ENCODE measurements around the gene HRH3. TPM values are rescaled to one million over a fixed set of nuclear protein-coding genes. Genes with fewer than 3 reads are reported as not detected.

Gene HRH3
- total RNA-seq, 2 experiments from 2014 or later: not detected

DNA sequence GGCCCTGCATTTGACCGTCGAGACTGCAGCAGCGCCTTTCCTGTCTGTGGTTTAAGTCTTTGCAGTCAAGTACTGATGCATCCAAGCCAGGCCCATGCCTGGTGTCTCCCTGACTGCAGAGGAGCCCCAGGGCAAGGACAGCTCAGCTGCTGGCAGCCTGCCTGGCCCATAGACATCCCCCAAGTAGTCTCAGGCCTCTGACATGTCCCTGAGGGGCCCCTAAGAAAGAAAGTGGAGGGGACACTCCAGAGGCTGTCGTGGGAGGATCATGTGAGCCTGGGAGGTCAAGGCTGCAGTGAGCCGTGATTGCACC lies 18.0 kb downstream of the HRH3 start:
- no peaks in the 10 kb centered on the region for H3K9me3 Mint-ChIP-seq
- no peak for DNase-seq
- no peaks in the 10 kb centered on the region for H3K27me3 Mint-ChIP-seq
- H3K27ac Mint-ChIP-seq: no peak overlapping the region
- CTCF ChIA-PET: no interaction called here
- peaks cover 36% of the 10 kb centered on the region for H3K36me3 Mint-ChIP-seq (ENCODE audit: low read depth)
- no peak overlapping the region for H3K4me3 Mint-ChIP-seq
- no peaks in the 10 kb centered on the region for H3K4me1 Mint-ChIP-seq
- POLR2A ChIA-PET: no interaction called here

DNA sequence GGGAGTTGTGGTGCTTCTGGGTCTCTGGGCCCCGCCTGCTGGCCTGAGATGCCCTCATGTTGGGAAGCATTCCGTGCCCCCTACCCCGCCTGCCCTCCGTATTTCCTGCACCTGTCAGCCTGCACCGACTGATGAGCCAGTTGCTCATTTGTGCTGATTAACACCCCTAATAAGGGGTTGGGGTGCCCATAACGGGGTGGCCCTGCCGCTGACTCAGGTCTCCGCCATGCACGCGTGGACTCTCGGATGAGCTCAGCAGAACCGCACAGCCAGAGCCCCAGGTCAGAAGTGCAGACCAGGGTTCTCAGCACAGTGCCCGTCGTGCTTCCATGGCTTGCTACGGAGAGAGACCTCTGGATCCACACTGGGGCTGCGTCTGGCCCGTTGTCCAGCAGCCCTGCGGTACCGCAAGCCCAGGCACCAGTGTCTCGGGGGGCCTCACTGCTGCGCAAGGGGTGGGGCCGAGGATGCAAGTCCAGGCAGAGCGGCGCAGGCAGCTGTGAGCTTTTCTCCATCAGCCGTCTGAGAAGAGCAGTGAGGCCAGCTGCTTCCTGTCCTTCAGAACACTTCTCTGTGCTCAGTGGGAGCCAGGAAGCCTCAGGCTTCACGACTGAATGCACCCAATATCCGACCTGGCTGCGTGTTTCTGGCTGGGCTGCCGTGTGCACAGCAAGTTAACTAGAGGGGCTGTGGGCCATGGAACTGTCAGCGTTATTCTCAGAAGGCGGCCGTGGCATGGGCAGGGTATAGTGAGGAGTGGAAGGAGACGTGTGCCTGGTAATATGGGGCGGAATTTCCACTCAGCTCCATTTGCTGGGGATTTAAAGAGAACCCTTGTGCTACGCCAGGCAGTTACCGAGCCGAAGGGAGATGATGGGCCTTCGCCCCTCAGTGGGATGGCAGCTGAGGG lies 18.6 kb downstream of the HRH3 start:
- ChIA-PET CTCF (no interaction called here), POLR2A (no interaction called here)
- no peaks in the 10 kb centered on the region for H3K9me3 Mint-ChIP-seq
- no peaks in the 10 kb centered on the region for H3K27me3 Mint-ChIP-seq
- H3K4me3 Mint-ChIP-seq: no peak overlapping the region
- peaks cover 36% of the 10 kb centered on the region for H3K36me3 Mint-ChIP-seq (ENCODE audit: low read depth)
- no peak for DNase-seq
- no peak overlapping the region for H3K27ac Mint-ChIP-seq
- H3K4me1 Mint-ChIP-seq: no peaks in the 10 kb centered on the region

DNA sequence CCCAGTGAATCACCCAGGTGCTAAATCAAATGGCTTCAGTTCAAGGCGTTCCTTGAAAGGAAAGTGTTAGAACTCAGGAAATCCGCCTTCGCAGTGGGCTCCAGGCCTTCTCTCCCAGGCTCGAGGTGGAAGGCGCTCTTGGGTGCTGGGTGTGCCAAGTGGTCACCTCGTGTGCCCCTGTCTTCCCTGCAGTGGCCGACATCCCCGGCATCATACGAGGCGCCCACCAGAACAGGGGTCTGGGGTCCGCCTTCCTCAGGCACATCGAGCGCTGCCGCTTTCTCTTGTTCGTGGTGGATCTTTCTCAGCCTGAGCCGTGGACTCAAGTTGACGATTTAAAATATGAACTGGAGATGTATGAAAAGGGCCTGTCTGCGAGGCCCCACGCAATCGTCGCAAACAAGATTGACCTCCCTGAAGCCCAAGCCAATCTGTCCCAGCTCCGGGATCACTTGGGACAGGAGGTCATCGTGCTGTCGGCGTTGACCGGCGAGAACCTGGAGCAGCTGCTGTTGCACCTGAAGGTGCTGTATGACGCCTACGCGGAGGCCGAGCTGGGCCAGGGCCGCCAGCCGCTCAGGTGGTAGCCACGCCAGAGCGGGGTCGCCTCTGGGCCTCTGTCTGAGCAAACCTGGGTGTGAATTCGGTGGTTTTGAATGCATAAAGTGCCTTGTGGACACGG lies 19.4 kb downstream of the HRH3 start:
- H3K4me3 Mint-ChIP-seq: no peak overlapping the region
- POLR2A ChIA-PET: no interaction called here

DNA sequence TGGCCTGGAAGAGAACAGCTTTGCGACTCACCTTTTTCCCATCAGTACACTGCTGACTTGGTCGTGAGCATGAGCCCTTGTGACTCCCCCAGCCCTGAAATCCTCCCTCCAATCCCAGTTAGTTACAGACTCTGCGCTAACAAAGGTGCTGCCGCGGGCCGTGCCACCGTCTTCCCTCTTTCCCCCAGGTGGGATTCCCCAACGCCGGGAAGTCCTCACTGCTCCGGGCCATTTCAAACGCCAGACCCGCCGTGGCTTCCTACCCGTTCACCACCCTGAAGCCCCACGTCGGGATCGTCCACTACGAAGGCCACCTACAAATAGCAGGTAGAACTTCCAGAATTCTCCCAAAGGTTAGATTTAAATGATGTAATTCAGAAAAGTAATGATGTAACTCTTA lies 21.1 kb downstream of the HRH3 start:
- no peak for DNase-seq
- no peak overlapping the region for H3K27ac Mint-ChIP-seq
- H3K4me3 Mint-ChIP-seq: no peak overlapping the region
- POLR2A ChIA-PET: no interaction called here
- no peaks in the 10 kb centered on the region for H3K27me3 Mint-ChIP-seq
- H3K36me3 Mint-ChIP-seq (ENCODE audit: low read depth): peaks cover 41% of the 10 kb centered on the region
- H3K4me1 Mint-ChIP-seq: no peaks in the 10 kb centered on the region
- H3K9me3 Mint-ChIP-seq: no peaks in the 10 kb centered on the region
- CTCF ChIA-PET: no interaction called here

More for the DNA sequence above, 19.4 kb downstream of the HRH3 start:
- Mint-ChIP-seq H3K27me3 (no peaks in the 10 kb centered on the region), H3K36me3 (ENCODE audit: low read depth) (peaks cover 38% of the 10 kb centered on the region), H3K4me1 (no peaks in the 10 kb centered on the region), H3K27ac (no peak overlapping the region), H3K9me3 (no peaks in the 10 kb centered on the region)
- CTCF ChIA-PET: no interaction called here
- DNase-seq: no peak

DNA sequence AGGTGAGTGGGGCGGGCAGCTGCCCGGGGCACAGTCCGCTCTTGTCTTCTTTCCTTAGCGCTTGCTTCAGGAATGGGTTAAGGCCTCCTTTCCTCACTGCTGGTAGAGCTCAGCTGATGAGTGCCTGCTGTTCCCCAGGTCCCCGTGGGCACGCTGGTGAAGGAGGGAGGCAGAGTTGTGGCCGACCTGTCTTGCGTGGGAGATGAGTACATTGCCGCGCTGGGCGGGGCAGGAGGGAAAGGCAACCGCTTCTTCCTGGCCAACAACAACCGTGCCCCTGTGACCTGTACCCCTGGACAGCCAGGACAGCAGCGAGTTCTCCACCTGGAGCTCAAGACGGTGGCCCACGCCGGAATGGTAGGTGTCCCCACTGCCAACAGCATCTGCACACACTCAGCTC lies 21.6 kb downstream of the HRH3 start:
- DNase-seq: no peak
- no peaks in the 10 kb centered on the region for H3K27me3 Mint-ChIP-seq
- no peaks in the 10 kb centered on the region for H3K4me1 Mint-ChIP-seq
- H3K36me3 Mint-ChIP-seq (ENCODE audit: low read depth): peaks cover 41% of the 10 kb centered on the region
- ChIA-PET CTCF (no interaction called here), POLR2A (no interaction called here)
- H3K27ac Mint-ChIP-seq: no peak overlapping the region
- H3K4me3 Mint-ChIP-seq: no peak overlapping the region
- H3K9me3 Mint-ChIP-seq: no peaks in the 10 kb centered on the region

DNA sequence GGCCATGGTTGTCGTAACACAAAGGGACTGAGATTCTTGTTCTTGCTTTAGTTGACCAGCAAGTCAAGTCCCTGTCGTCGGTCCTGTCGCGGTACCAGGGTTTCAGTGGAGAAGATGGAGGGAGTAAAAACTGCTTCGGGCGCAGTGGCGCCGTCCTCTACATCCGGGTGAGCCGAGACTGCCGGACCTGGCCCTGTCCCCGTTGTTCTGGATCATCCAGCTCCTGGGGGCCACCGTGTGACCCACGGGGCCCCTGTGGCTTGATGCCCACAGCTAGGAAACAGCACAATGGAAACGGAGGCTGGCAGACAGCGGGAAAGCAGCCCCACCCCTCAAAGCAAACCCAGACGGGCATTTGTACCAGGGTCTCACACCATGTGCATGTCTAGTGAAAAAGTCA lies 22.3 kb downstream of the HRH3 start:
- no peak overlapping the region for H3K4me3 Mint-ChIP-seq
- H3K4me1 Mint-ChIP-seq: no peaks in the 10 kb centered on the region
- no peak overlapping the region for H3K27ac Mint-ChIP-seq
- H3K36me3 Mint-ChIP-seq (ENCODE audit: low read depth): peaks cover 37% of the 10 kb centered on the region
- no peak for DNase-seq
- POLR2A ChIA-PET: no interaction called here
- no peaks in the 10 kb centered on the region for H3K27me3 Mint-ChIP-seq
- CTCF ChIA-PET: no interaction called here
- no peaks in the 10 kb centered on the region for H3K9me3 Mint-ChIP-seq

DNA sequence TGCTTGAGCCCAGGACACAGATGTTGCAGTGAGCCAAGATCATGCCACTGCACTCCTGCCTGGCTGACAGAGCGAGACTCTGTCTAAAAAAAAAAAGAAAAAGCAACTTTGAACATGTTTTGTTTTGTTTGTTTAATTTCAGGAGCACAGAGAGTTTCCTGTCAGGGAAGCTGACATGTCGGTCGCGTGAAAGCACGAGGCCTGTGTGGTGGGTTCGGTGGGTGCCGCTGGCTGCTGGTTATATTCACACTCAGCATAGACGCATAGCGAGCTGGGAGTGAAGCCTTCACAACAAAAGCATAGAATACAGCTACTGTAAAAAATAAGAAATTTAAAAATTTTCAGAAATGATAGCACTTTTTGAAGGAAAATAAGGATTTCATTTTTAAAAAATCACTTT lies 22.8 kb downstream of the HRH3 start:
- CTCF ChIA-PET: no interaction called here

DNA sequence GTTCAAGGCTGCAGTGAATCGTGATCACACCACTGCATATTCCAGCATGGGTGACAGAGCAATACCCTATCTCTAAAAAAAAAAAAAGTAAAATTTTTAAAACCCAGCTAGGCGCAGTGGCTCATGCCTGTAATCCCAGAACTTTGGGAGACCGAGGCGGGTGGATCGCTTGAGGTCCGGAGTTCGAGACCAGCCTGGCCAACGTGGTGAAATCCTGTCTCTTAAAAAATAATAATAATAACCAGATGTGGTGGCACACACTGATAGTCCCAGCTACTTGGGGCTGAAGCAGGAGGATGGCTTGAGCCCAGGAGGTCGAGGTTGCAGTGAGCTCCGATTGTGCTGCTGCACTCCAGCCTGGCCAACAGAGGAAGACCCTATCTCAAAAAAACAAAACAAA lies 23.8 kb downstream of the HRH3 start:
- Mint-ChIP-seq H3K36me3 (ENCODE audit: low read depth) (peaks cover 33% of the 10 kb centered on the region), H3K9me3 (no peaks in the 10 kb centered on the region), H3K4me1 (no peaks in the 10 kb centered on the region), H3K4me3 (no peak overlapping the region), H3K27ac (no peak overlapping the region), H3K27me3 (no peaks in the 10 kb centered on the region)
- CTCF ChIA-PET: interaction anchor here (1.1 kb wide), 1 partner anchor 10 kb away, joined by 3 read pairs; no protein-coding TSS in a partner anchor
- POLR2A ChIA-PET: no interaction called here
- DNase-seq: no peak

More for the DNA sequence above, 22.8 kb downstream of the HRH3 start:
- POLR2A ChIA-PET: no interaction called here
- Mint-ChIP-seq H3K4me3 (no peak overlapping the region), H3K4me1 (no peaks in the 10 kb centered on the region), H3K9me3 (no peaks in the 10 kb centered on the region), H3K27ac (no peak overlapping the region), H3K27me3 (no peaks in the 10 kb centered on the region), H3K36me3 (ENCODE audit: low read depth) (peaks cover 37% of the 10 kb centered on the region)
- no peak for DNase-seq

DNA sequence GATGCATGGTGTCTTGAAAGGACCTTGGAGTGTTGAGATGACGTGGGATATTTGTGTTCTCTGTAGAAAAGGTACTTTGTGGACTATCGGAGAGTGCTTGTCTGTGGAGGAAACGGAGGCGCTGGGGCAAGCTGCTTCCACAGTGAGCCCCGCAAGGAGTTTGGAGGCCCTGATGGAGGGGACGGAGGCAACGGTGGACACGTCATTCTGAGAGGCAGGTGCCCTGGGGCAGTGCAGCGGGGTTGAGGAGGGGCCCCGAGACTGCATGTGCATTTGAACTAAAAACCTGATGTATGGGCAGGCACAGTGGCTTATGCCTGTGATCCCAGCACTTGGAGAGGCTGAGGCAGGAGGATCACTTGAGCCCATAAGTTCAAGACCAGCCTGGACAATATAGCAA lies 24.3 kb downstream of the HRH3 start:
- H3K36me3 Mint-ChIP-seq (ENCODE audit: low read depth): peaks cover 30% of the 10 kb centered on the region
- no peaks in the 10 kb centered on the region for H3K27me3 Mint-ChIP-seq
- no peaks in the 10 kb centered on the region for H3K9me3 Mint-ChIP-seq
- POLR2A ChIA-PET: no interaction called here
- DNase-seq: no peak
- CTCF ChIA-PET: interaction anchor here (1.1 kb wide), 1 partner anchor 9 kb away, joined by 3 read pairs; no protein-coding TSS in a partner anchor
- no peak overlapping the region for H3K27ac Mint-ChIP-seq
- H3K4me3 Mint-ChIP-seq: no peak overlapping the region
- no peaks in the 10 kb centered on the region for H3K4me1 Mint-ChIP-seq

DNA sequence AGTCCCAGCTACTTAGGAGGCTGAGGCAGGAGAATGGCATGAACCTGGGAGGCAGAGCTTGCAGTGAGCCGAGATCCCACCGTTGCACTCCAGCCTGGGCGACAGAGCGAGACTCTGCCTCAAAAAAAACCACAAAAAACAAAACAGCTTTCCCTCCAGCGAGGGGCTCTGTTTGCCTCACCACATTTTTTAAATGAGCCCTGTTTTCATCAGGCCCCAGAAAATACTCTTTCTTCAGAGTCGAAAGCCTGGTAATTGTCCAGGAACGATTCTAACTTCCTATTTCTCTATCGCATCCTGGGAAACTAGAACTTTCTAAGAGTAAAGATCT lies 25.0 kb downstream of the HRH3 start:
- CTCF ChIA-PET: no interaction called here
- Mint-ChIP-seq H3K4me3 (no peak overlapping the region), H3K27ac (no peak overlapping the region), H3K27me3 (no peaks in the 10 kb centered on the region), H3K36me3 (ENCODE audit: low read depth) (peaks cover 24% of the 10 kb centered on the region), H3K4me1 (no peaks in the 10 kb centered on the region), H3K9me3 (no peaks in the 10 kb centered on the region)
- POLR2A ChIA-PET: interaction anchor here (0.9 kb wide), 1 partner anchor 41 kb away, joined by 3 read pairs; no protein-coding TSS in a partner anchor
- no peak for DNase-seq

DNA sequence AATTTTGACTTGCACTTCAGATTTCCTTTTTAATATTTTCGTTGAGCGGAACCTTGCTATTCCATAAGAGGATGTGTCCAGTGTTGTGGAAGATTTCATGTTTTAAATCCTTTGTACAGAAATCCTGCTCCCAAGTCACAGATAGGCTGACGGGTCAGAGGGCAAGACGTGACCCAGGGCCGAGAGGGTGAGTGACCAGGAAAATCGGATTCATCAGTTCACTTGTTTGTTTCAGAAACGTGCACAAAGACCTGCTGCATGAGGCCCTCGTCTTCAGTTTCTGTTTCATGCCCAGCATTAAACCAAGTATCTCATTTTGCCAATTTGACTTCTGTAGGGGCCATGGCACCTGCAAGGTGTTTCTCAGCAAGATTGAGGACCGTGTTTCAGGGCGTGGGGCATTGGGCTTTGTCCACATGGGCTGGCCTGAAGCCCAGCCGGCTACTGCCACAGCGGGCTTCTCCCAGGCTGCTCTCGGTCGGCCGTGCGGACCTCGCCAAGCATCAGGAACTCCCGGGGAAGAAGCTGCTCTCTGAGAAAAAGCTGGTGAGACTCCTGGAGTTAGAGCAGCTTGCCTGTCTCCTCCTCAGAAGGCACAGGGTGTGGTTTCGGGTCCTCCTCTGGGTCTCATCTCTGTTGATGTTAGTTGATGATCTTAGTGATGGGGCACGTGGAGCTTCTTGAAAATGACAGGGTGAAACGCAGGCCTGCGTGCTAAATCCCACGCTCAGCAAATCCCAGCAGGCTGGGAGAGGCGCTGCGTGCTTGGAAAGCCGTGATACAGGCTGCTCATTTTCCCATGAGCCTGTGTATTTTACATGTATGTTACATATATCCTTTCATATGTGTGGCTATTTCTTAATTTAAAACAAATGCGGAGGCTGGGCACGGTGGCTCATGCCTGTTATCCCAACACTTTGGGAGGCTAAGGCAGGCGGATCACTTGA lies 26.7 kb downstream of the HRH3 start:
- H3K27ac Mint-ChIP-seq: no peak overlapping the region
- peaks cover 10% of the 10 kb centered on the region for H3K36me3 Mint-ChIP-seq (ENCODE audit: low read depth)
- no peaks in the 10 kb centered on the region for H3K27me3 Mint-ChIP-seq
- no peak overlapping the region for H3K4me3 Mint-ChIP-seq
- H3K9me3 Mint-ChIP-seq: no peaks in the 10 kb centered on the region
- DNase-seq: no peak
- CTCF ChIA-PET: no interaction called here
- POLR2A ChIA-PET: no interaction called here
- no peaks in the 10 kb centered on the region for H3K4me1 Mint-ChIP-seq

DNA sequence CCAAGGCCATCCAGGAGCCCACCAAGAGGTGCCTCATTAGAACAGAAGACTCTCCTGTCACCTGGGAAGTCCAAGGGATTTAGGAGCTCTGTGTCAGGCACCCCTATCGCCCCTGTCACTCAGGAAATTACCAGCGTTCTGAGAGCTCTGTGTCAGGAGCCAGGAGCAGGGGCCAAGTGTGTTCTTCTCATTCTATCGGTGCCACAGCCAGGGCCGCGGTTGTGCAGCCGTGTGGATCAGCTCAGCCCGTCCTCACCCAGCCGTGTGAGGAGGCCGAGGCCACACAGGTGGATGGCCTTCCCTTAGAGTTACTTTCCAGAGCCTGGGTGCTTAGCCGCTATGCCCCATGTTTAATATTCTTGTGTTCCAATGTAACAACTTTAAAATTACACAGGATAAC lies 27.4 kb downstream of the HRH3 start:
- POLR2A ChIA-PET: no interaction called here
- Mint-ChIP-seq H3K4me1 (peaks cover 1% of the 10 kb centered on the region), H3K4me3 (no peak overlapping the region), H3K27me3 (no peaks in the 10 kb centered on the region), H3K27ac (no peak overlapping the region), H3K36me3 (ENCODE audit: low read depth) (peaks cover 5% of the 10 kb centered on the region), H3K9me3 (no peaks in the 10 kb centered on the region)
- CTCF ChIA-PET: no interaction called here
- no peak for DNase-seq

DNA sequence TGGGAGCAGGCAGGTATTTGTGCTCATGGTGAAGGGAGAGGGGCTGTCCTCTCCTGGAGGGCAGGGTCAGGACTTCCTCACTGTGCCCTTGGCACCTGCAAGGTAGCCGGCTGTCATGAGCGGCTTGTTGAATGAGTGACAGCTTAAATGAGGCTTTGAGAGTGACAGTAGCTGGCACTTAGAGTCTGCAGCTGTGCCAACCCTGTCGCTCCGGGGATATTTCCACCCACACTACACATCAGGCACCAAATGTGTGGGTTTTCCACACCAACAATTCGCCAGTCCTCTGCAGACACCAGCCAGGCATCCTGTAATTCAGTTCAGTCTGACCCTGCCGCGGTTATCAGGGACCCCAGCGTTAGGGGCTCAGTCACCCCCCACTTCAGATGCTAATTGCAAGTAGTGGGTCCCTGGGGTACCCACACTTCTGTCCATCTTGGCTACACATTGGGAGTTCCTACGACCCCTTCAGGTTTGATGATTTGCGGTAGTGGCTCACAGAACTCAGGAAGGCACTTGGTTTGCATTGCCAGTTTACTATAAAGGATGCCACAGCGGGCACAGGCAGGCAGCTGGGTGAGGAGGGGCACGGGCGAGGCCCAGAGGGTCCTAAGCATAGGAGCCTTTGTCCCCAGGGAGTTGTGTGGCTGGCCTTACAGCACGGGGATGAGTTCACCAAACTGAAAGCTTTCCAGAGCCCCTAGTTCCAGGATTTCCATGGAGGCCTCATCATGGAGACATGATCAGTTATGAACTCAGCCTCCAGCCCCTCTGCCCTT lies 28.1 kb downstream of the HRH3 start:
- H3K27ac Mint-ChIP-seq: no peak overlapping the region
- no peak overlapping the region for H3K4me3 Mint-ChIP-seq
- POLR2A ChIA-PET: no interaction called here
- CTCF ChIA-PET: no interaction called here
- H3K4me1 Mint-ChIP-seq: peaks cover 6% of the 10 kb centered on the region
- no peaks in the 10 kb centered on the region for H3K27me3 Mint-ChIP-seq
- H3K36me3 Mint-ChIP-seq (ENCODE audit: low read depth): peaks cover 5% of the 10 kb centered on the region
- no peak for DNase-seq
- no peaks in the 10 kb centered on the region for H3K9me3 Mint-ChIP-seq
